HepG2 (cell line): Measurements from ENCODE around the gene FAAH2. TPM values are rescaled to one million over a fixed set of nuclear protein-coding genes. Genes with fewer than 3 reads are reported as not detected.

Experiments
- ATAC-seq: fragments of 200-7000 bp; cut with Tn5 transposase; 3 replicates; pipeline ENCODE4 v1.9.1; 2020; ENCODE audit warnings: mild to moderate bottlenecking, moderate library complexity
- BruUV-seq: library from RNA; stranded (reverse); fragments of 400-500 nt; replicated peaks from 2 replicates; lab custom pipeline; 2021; lab: Mats Ljungman, UMichigan
- CTCF ChIA-PET: fragments of 300-600 bp; formaldehyde crosslinking; extraction: SDS; loops from one replicate; lab custom pipeline; 2021; ENCODE audit warnings: low total read pairs, inconsistent platforms, low intra/inter-chr PET ratio; lab: Yijun Ruan, JAX
- POLR2A ChIA-PET: fragments of 350-600 bp; sonication (Branson Sonifier 250); formaldehyde crosslinking; loops from one replicate; lab custom pipeline; 2020; ENCODE audit warnings: antibody characterized with exemption, inconsistent platforms; lab: Yijun Ruan, JAX
- DNase-seq: peaks from one replicate; pipeline ENCODE4 v3.0.0-alpha.2; 2015; ENCODE audit warnings: low spot score
- FAIRE-seq: peaks from 3 replicates; lab custom pipeline; 2011; peaks lifted over from hg19 to GRCh38; lab: Jason Lieb, UNC
- H2AFZ ChIP-seq: one replicate; pipeline ENCODE4 v1.6.1; 2011; ENCODE audit warnings: low read length, inconsistent platforms
- H3K27ac ChIP-seq: fragments of 300-600 bp; 3 replicates; pipeline ENCODE4 v1.8.0; 2011; ENCODE audit warnings: mixed run types, mild to moderate bottlenecking, mixed read lengths, low read length, inconsistent platforms; ENCODE audit not compliant: insufficient read depth; ENCODE audit errors: extremely low read length
- H3K27me3 ChIP-seq, 2 experiments: fragments of 200-600 bp in 1 of 2; 2 replicates in 1 of 2; 3 replicates in 1 of 2; pipeline versions ENCODE4 v1.6.0 to v1.8.0; 2011; ENCODE audit warnings: low read length in 2 of 2, mild to moderate bottlenecking in 2 of 2, moderate library complexity in 2 of 2, inconsistent platforms in 1 of 2; ENCODE audit not compliant: insufficient read depth in 2 of 2, control insufficient read depth in 1 of 2
- H3K36me3 ChIP-seq, 2 experiments: fragments of 200-600 bp in 1 of 2; replicated peaks in 1 of 2; 2 replicates in 1 of 2; 3 replicates in 1 of 2; pipeline versions ENCODE4 v1.5.1 to v1.8.0; 2011; ENCODE audit warnings: low read length in 2 of 2, inconsistent platforms in 1 of 2; ENCODE audit not compliant: insufficient read depth in 2 of 2, control insufficient read depth in 1 of 2
- H3K4me1 ChIP-seq: 2 replicates; pipeline ENCODE4 v1.5.1; 2012; ENCODE audit warnings: low read length, inconsistent platforms; ENCODE audit not compliant: insufficient read depth
- H3K4me2 ChIP-seq: 2 replicates; pipeline ENCODE4 v1.6.0; 2011; ENCODE audit warnings: low read depth, low read length, inconsistent platforms
- H3K4me3 ChIP-seq, 3 experiments: fragments of 200-600 bp in 1 of 3; sonication (generic), shearing (Covaris generic) in 1 of 3; replicated peaks in 1 of 3; 2 replicates each; pipeline ENCODE4 v1.5.1; 2011 to 2016; ENCODE audit warnings: low read length in 3 of 3, inconsistent platforms in 2 of 3, low read depth in 2 of 3, mild to moderate bottlenecking in 2 of 3, control low read depth in 1 of 3, mixed read lengths in 1 of 3; ENCODE audit not compliant: insufficient read depth in 1 of 3
- H3K79me2 ChIP-seq: one replicate; pipeline ENCODE4 v1.6.1; 2011; ENCODE audit warnings: low read length, inconsistent platforms; ENCODE audit not compliant: insufficient read depth
- H3K9ac ChIP-seq: 2 replicates; pipeline ENCODE4 v1.6.0; 2011; ENCODE audit warnings: mild to moderate bottlenecking, low read depth, low read length, inconsistent platforms; ENCODE audit not compliant: insufficient read depth
- H3K9me3 ChIP-seq: 2 replicates; pipeline ENCODE4 v1.5.1; 2012; ENCODE audit warnings: mild to moderate bottlenecking, low read length
- H4K20me1 ChIP-seq: 2 replicates; pipeline ENCODE4 v1.6.0; 2011; ENCODE audit warnings: inconsistent platforms, mild to moderate bottlenecking, low read length, moderate library complexity; ENCODE audit not compliant: insufficient read depth
- CAMTA2 ChIP-seq: sonication (generic); formaldehyde crosslinking; IDR thresholded peaks from 2 replicates; pipeline ENCODE4 v1.4.0; 2020; ENCODE audit warnings: mild to moderate bottlenecking, missing genetic modification reagents, borderline replicate concordance
- E2F2 ChIP-seq: sonication (generic); formaldehyde crosslinking; IDR thresholded peaks from 2 replicates; pipeline ENCODE4 v1.4.0; 2020; ENCODE audit warnings: missing genetic modification reagents, borderline replicate concordance
- KAT2B ChIP-seq: fragments of 150-350 bp; IDR thresholded peaks from 2 replicates; pipeline ENCODE4 v1.6.1; 2014; ENCODE audit warnings: low read depth, low read length, borderline replicate concordance
- KDM6A ChIP-seq: IDR thresholded peaks from 2 replicates; pipeline ENCODE4 v1.6.1; 2016; ENCODE audit warnings: low read depth
- NR0B2 ChIP-seq: sonication (generic); formaldehyde crosslinking; IDR thresholded peaks from 2 replicates; pipeline ENCODE4 v1.4.0; 2020; ENCODE audit warnings: mild to moderate bottlenecking, missing genetic modification reagents
- ZKSCAN1 ChIP-seq: fragments of 150-350 bp; IDR thresholded peaks from 2 replicates; pipeline ENCODE4 v1.6.1; 2014; ENCODE audit warnings: low read length
- ZKSCAN5 ChIP-seq: sonication (generic); formaldehyde crosslinking; IDR thresholded peaks from 2 replicates; pipeline ENCODE4 v1.5.1; 2020; ENCODE audit warnings: mild to moderate bottlenecking, missing genetic modification reagents
- ZNF232 ChIP-seq: sonication (generic); formaldehyde crosslinking; IDR thresholded peaks from 2 replicates; pipeline ENCODE4 v1.4.0; 2020; ENCODE audit warnings: missing genetic modification reagents, borderline replicate concordance
- ZNF263 ChIP-seq: sonication (generic); formaldehyde crosslinking; IDR thresholded peaks from 2 replicates; pipeline ENCODE4 v1.4.0; 2020; ENCODE audit warnings: missing genetic modification reagents
- ZNF292 ChIP-seq: sonication (generic); formaldehyde crosslinking; IDR thresholded peaks from 2 replicates; pipeline ENCODE4 v1.8.1; 2022; ENCODE audit warnings: mild to moderate bottlenecking, low read depth, missing genetic modification reagents, borderline replicate concordance
- ZNF557 ChIP-seq: sonication (generic); formaldehyde crosslinking; IDR thresholded peaks from 2 replicates; pipeline ENCODE4 v1.4.0; 2020; ENCODE audit warnings: missing genetic modification reagents
- ZNF572 ChIP-seq: sonication (generic); formaldehyde crosslinking; IDR thresholded peaks from 2 replicates; pipeline ENCODE4 v1.5.1; 2020; ENCODE audit warnings: mild to moderate bottlenecking, missing genetic modification reagents
- ZNF605 ChIP-seq: sonication (generic); formaldehyde crosslinking; IDR thresholded peaks from 2 replicates; pipeline ENCODE4 v1.8.0; 2022; ENCODE audit warnings: mild to moderate bottlenecking, missing genetic modification reagents
- ZNF816 ChIP-seq: sonication (generic); formaldehyde crosslinking; IDR thresholded peaks from 2 replicates; pipeline ENCODE4 v1.8.0; 2022; ENCODE audit warnings: missing genetic modification reagents, mild to moderate bottlenecking, borderline replicate concordance
- WGBS: methylation state at CpG from one replicate; pipeline ENCODE4 v1.1.6; 2017; ENCODE audit warnings: low lambda C conversion rate; 5-methylcytosine and 5-hydroxymethylcytosine counted together
- in situ Hi-C: cut with HindIII; loops from 2 replicates; pipeline ENCODE4 v1.10.0; 2017; ENCODE audit warnings: low pct_unique_long_range_greater_than_20kb; ENCODE audit not compliant: extremely low pct_ligation_motif_present
- intact Hi-C: fragments of 100-400 bp; cut with micrococcal nuclease; formaldehyde crosslinking; loops from one replicate; pipeline ENCODE4 v1.10.0; 2022; ENCODE audit not compliant: unreplicated experiment
- polyA plus RNA-seq, 8 experiments: library from polyadenylated mRNA; depleted of rRNA in 3 of 8; stranded (reverse) in 7 of 8; unstranded in 1 of 8; fragments of >200 nt; fragmentation: Illumina TruSeq in 4 of 8; extraction: Trizol in 4 of 8; gene quantifications; 2 replicates each; pipeline versions ENCODE4 v1.2.1 to v1.2.3, GENCODE V29; 2011 to 2016; ENCODE audit warnings: low read depth in 4 of 8, missing spikeins in 1 of 8, mixed read lengths in 1 of 8; ENCODE audit not compliant: insufficient read depth in 1 of 8
- total RNA-seq, 5 experiments: library from RNA; depleted of rRNA; stranded (reverse); fragments of >200 nt; fragmentation: Illumina TruSeq; extraction: Trizol; gene quantifications; 2 replicates each; pipeline ENCODE4 v1.2.3, GENCODE V29; 2016; ENCODE audit warnings: low read depth in 1 of 5
- TF ChIP-seq, protein P1 (sequence below): sonication (generic); formaldehyde crosslinking; IDR thresholded peaks from 2 replicates; pipeline ENCODE4 v1.8.0; 2022; ENCODE audit warnings: mild to moderate bottlenecking, missing genetic modification reagents; ENCODE audit not compliant: insufficient replicate concordance

The FAAH2 gene
- total and polyA plus RNA-seq, 2 of the 13 experiments (the other 11 are each of a cell fraction or from before 2014, with no cell fraction given), result 1.6 to 3.3 TPM

DNA sequence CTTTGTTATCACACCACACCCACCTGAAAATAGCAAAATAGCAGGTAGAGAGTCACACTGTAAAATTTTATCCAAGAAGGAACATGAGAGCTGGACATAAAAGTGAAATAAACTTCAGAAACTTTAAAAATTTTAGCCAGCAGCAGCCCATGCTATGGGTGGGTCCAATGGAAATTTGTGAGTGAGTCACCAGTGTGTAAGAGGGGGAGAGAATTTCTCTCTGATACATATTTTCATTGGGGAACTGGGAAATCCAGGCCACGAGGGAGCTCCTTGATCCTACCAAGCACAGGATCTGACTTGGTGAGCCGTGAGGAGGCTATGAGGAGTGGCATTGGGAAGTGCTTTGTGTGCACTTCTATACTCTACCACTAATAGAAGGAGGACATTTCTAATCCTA, 136.3 kb downstream of the FAAH2 start:
- intact Hi-C loops, result no loop called here
- H3K36me3 ChIP-seq, result no peaks in the 10 kb centered on the region
- no peak overlapping the region for H3K27ac ChIP-seq
- DNase-seq, result no peak
- no peak overlapping the region for H3K4me3 ChIP-seq
- H3K4me1 ChIP-seq, result no peaks in the 10 kb centered on the region
- ChIA-PET POLR2A (no interaction called here), CTCF (no interaction called here)
- TF ChIP-seq NR0B2 (CRISPR knock-in tag), result no peak
- TF ChIP-seq ZKSCAN5 (CRISPR knock-in tag), result no peak
- no peak for TF ChIP-seq ZNF232
- TF ChIP-seq, protein P1, sequence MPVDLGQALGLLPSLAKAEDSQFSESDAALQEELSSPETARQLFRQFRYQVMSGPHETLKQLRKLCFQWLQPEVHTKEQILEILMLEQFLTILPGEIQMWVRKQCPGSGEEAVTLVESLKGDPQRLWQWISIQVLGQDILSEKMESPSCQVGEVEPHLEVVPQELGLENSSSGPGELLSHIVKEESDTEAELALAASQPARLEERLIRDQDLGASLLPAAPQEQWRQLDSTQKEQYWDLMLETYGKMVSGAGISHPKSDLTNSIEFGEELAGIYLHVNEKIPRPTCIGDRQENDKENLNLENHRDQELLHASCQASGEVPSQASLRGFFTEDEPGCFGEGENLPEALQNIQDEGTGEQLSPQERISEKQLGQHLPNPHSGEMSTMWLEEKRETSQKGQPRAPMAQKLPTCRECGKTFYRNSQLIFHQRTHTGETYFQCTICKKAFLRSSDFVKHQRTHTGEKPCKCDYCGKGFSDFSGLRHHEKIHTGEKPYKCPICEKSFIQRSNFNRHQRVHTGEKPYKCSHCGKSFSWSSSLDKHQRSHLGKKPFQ (CRISPR knock-in tag), result no peak
- TF ChIP-seq ZNF816 (CRISPR knock-in tag), result no peak
- no peak for TF ChIP-seq CAMTA2
- no peak for TF ChIP-seq E2F2 (CRISPR knock-in tag)
- TF ChIP-seq ZKSCAN1, result no peak
- no peak for TF ChIP-seq KDM6A
- no peak for TF ChIP-seq ZNF263
- no peak for TF ChIP-seq KAT2B
- TF ChIP-seq ZNF605, result no peak
- no peak for TF ChIP-seq ZNF572 (CRISPR knock-in tag)
- TF ChIP-seq ZNF292, result no peak
- TF ChIP-seq ZNF557 (CRISPR knock-in tag), result no peak
- no peak overlapping the region for H2AFZ ChIP-seq
- no peaks in the 10 kb centered on the region for H3K9me3 ChIP-seq
- H4K20me1 ChIP-seq, result no peaks in the 10 kb centered on the region
- H3K79me2 ChIP-seq, result no peaks in the 10 kb centered on the region
- no TSS peak for BruUV-seq
- H3K27me3 ChIP-seq, result no peaks in the 10 kb centered on the region
- no peak for ATAC-seq
- in situ Hi-C loops, result no loop called here
- H3K4me2 ChIP-seq, result no peak overlapping the region
- no peak overlapping the region for H3K9ac ChIP-seq
- FAIRE-seq, result no peak
- no CpG with 5 or more reads among the region's 2 CpGs for WGBS
